ENCODE measurements around the gene EPB41L1.

DNA sequence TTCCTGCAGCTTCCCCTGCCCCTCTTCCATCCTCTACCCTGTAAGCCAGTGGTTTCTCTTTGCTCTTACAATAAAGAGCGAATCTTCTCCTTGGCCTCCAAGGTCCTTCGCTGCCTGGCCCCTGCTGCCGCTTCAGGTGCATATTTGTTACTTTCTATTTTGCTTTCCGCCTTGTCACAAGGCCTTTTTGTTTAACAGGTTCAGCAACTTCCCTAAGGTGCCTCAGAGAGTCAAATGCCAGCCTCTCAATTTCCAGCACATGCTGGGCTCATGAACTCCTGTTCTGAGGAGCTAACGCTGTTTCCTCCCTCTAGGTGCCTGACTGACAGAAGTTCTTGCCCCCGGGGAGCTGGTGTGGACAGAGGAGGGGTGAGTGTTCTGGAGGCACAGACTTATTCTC, 42.4 kb upstream of the EPB41L1 start:
- TF ChIP-seq, protein P1, sequence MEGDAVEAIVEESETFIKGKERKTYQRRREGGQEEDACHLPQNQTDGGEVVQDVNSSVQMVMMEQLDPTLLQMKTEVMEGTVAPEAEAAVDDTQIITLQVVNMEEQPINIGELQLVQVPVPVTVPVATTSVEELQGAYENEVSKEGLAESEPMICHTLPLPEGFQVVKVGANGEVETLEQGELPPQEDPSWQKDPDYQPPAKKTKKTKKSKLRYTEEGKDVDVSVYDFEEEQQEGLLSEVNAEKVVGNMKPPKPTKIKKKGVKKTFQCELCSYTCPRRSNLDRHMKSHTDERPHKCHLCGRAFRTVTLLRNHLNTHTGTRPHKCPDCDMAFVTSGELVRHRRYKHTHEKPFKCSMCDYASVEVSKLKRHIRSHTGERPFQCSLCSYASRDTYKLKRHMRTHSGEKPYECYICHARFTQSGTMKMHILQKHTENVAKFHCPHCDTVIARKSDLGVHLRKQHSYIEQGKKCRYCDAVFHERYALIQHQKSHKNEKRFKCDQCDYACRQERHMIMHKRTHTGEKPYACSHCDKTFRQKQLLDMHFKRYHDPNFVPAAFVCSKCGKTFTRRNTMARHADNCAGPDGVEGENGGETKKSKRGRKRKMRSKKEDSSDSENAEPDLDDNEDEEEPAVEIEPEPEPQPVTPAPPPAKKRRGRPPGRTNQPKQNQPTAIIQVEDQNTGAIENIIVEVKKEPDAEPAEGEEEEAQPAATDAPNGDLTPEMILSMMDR (conservative IDR thresholded peaks at IDR 0.05; ENCODE audit: low read depth, low read length): no peak
- no peak for TF ChIP-seq EZH2 (IDR thresholded peaks at IDR 0.05; ENCODE audit: borderline replicate concordance, low read depth, low read length, poor library complexity, severe bottlenecking)
